ENCODE measurements around the gene HAO1.
"Not testable (repeated sequence)": the region's sequence is repeated elsewhere in the genome, so short reads cannot be mapped to it uniquely, and the experiment has no call there.

Gene HAO1

DNA sequence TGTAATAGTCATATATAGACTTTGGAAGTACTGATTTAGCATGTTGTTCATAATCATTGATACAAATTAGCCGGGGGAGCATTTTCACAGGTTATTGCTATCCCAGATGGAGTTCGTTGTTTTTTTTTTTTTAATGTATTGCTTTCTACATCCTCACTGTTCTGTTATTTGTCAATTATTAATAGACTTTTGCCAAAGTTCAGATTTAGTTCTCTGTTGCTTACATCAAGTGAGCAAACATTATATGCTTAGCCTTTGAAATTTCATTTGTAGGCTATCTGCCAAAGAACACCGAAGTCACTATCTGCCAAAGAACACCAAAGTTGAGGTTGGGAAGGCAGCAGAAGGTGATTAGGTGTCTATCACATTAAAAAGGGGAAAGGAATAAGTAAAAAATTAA is at the start of gene HAO1:
Gene HAO1 (minus strand): TSS at position 118 of the 400 bp plus-strand sequence. CDS start 36 bp downstream, at position 82.
- in situ Hi-C loops (cut with HindIII; ENCODE audit: low sequenced_read_pairs): no loop called here

DNA sequence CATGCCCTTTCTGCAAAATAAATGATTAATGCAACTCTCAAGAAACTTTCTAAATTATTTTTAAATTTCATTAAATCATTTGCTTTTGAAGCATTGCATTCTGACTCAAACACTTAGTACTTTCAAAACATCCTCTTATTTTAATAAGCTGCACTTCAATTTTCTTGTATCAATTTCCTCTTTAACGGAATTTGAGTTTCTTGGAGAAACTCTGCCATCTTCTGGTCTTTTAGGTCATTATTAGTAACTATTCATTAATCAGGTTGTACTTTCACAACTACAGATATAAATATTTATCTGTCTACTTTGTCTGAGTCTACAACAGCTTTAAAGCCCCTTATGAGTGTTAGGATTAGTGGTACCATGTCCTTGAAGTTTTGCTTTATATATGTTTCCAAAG is 49.1 kb upstream of the HAO1 start:
- in situ Hi-C loops (cut with HindIII; ENCODE audit: low sequenced_read_pairs): no loop called here

DNA sequence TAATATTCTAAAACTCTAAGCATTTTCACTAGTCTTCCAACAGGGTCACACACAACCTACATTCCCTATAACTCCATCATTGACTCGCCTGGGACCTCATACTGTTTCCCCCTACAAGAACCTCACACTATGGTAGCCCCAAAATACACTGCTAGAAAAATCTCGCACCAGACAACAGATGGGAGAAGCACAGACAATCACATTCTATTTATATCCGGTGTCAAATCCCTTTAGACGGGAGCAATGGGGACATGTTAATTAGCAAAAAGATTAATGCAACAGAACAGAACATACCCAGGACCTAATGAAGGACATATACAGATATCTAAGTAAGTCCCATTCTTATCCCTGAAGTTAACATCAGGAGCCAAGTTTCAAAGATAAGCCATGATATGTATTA is 45.7 kb upstream of the HAO1 start:
- in situ Hi-C loops (cut with HindIII; ENCODE audit: low sequenced_read_pairs): no loop called here

- in situ Hi-C loops (cut with HindIII; ENCODE audit: low sequenced_read_pairs): loop anchor here (5.0 kb wide), 1 partner anchor 33 kb away; the partner anchor contains the start of gene TMX4
Measured at GRCh38 chr20:7984192-7984591, 43.9 kb upstream of the HAO1 start.

- in situ Hi-C loops (cut with HindIII; ENCODE audit: low sequenced_read_pairs): loop anchor here (5.0 kb wide), 1 partner anchor 36 kb away; the partner anchor contains the start of gene TMX4
Measured at GRCh38 chr20:7981374-7981773, 41.1 kb upstream of the HAO1 start.

GRCh38 chr20:7980332-7981046 is 40.2 kb upstream of the HAO1 start:
- in situ Hi-C loops (cut with HindIII; ENCODE audit: low sequenced_read_pairs): loop anchor here (5.0 kb wide), 1 partner anchor 37 kb away; the partner anchor contains the start of gene TMX4

DNA sequence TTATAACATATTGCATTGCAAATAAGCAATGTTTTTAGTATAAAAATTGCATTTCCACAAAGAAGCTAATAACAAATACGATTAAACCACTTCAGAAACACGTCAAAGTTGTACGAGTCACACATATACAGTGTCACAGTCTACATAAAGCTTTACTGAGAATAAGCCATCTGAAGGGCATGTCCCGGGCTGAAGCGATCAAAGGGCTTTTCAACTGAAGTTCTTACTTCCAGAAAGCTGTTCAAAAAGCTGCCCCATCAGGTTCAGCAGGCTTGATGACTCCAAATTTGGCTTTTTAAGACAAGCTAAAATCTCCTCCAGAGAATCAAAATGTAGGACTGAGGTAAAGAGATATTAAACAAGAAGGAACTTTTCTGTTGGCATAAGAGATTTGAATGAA is 37.5 kb upstream of the HAO1 start:
- in situ Hi-C loops (cut with HindIII; ENCODE audit: low sequenced_read_pairs): no loop called here

DNA sequence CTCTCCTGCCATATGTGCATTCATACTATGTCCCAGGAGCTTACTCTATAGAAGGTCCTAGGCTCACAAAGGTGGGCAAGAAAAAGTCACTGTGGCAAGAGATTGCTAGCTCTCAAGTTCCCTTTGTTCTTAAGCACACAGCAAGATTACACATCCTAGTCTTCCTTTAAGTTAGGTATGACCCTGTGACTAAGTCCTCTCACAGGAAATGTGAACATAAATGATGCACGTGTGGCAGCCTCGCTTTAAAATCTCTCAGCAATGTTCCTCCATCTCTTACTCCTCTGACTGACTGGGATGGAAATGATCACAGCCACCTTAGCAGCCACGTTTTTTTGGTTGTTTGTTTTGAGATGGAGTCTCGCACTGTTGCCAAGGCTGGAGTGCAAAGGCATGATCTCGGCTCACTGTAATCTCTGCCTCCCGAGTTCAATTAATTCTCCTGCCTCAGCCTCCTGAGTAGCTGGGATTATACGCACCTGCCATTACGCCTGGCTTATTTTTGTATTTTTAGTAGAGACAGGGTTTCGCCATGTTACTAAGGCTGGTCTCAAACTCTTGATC is 35.7 kb upstream of the HAO1 start:
- in situ Hi-C loops (cut with HindIII; ENCODE audit: low sequenced_read_pairs): no loop called here

DNA sequence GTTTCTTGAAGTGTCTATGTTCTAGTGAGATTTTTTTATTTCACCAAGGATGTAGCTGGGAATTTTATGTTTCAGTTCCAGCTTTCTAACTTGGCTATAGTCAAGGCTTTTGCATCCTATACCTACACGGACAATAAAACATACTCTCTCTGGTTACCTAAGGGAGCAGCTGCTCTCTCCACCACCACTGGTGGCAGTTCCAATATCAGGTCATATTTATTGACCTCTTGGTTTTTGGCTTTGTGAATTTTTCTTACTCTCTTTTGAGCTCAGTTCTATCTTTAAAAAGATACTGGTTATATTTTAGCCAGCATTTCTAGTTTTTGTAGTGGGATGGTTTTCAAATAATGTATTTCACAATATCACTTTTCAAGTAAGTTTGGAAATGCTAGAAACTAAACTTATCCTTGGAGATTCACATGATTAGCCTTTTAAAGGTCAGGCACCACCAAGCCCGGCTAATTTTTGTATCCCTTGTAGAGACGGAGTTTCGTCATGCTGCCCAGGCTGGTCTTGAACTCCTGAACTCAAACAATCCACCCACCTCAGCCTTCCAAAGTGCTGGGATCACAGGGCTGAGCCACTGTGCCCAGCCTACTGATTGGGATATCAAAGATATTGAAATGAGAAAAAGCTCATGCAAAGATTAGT is 34.7 kb upstream of the HAO1 start:
- in situ Hi-C loops (cut with HindIII; ENCODE audit: low sequenced_read_pairs): no loop called here

DNA sequence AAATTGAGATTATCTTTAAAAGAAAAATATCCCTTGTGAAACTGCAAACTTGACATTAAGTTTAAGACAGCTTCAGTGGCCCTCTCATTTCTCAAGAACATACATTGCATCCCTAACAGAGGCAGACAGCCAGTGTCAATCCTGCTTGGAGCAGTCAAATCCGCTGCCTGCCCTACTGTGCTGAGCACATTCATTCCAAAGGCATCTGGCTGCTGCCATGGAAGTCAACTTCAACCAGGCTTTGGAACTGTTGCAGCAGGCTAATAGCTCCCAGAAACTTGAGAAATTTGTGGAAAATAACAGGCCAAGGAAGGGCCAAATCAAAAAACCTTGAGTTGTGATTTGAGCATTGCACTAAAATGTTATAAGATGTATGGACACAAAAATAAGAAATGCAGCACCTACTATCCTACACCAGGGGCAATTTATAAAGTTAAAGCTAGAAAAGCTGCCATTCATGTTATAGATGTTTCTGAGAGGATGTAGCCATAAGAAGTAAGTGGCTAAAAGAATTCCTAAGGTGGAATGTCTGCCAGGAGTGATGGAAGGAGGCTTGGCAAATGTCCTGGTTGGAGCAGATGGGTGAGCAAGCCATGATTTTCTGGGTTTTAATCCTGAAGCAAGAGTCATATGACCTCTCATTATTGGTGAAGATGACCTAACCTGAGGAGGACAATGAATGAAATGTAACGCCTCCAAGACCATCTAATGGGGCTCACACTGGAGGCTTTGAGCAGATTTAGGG is 31.4 kb upstream of the HAO1 start:
- in situ Hi-C loops (cut with HindIII; ENCODE audit: low sequenced_read_pairs): no loop called here

DNA sequence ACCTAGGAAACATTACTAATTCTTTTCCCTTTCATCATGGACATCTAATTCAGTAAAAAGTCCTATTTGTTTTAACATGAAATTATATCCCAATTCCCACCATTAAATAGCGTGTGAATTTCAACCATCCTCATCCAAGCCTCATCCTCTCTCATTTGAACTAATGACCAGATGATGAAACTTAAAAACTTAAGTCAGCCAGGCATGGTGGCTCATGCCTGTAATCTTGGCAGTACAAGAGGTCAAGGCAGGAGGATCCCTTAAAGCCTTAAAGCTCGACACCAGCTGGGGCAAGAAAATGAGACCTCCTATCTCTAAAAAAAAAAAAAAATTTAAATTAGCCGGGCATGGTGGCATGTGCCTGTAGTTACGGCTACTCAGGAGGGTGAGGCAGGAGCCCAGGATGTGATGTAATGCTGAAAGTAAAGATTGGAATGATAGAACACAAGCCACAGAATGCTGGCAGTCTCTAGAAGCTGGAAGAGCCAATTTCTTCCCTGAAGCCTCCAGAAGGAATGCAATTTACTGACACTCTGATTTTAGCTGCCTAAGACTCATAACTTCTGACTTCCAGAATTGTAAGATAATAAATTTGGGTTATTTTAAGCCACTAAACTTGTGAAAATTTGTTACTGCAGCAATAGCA is 27.1 kb upstream of the HAO1 start:
- in situ Hi-C loops (cut with HindIII; ENCODE audit: low sequenced_read_pairs): no loop called here

- in situ Hi-C loops (cut with HindIII; ENCODE audit: low sequenced_read_pairs): no loop called here
Measured at GRCh38 chr20:7966176-7966575, 25.9 kb upstream of the HAO1 start.

- in situ Hi-C loops (cut with HindIII; ENCODE audit: low sequenced_read_pairs): no loop called here
Measured at GRCh38 chr20:7959484-7959883, 19.2 kb upstream of the HAO1 start.

- in situ Hi-C loops (cut with HindIII; ENCODE audit: low sequenced_read_pairs): not testable (repeated sequence)
Measured at GRCh38 chr20:7956561-7956960, 16.3 kb upstream of the HAO1 start.

- in situ Hi-C loops (cut with HindIII; ENCODE audit: low sequenced_read_pairs): no loop called here
Measured at GRCh38 chr20:7950387-7950786, 10.1 kb upstream of the HAO1 start.

DNA sequence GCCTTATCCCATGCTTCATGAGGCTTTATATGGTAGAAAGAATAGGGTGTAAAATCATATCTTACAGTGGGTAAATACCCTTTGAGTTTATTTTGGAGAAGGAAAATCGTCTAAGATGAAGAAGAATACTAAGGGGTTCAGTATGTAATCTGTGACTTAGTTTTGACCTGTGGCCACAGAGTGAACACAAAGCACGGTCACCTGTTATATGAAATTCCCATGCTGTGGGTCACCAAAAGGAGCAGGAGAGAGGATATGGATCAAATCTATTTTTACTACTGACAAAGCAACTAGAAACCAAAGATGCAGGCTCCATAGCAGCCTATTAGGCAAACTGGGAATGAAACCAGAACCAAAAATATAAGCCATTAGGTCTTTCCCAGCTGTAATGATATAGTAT is 3.6 kb upstream of the HAO1 start:
- in situ Hi-C loops (cut with HindIII; ENCODE audit: low sequenced_read_pairs): no loop called here

- in situ Hi-C loops (cut with HindIII; ENCODE audit: low sequenced_read_pairs): no loop called here
Measured at GRCh38 chr20:7939663-7940062, 595 bp downstream of the HAO1 start.

DNA sequence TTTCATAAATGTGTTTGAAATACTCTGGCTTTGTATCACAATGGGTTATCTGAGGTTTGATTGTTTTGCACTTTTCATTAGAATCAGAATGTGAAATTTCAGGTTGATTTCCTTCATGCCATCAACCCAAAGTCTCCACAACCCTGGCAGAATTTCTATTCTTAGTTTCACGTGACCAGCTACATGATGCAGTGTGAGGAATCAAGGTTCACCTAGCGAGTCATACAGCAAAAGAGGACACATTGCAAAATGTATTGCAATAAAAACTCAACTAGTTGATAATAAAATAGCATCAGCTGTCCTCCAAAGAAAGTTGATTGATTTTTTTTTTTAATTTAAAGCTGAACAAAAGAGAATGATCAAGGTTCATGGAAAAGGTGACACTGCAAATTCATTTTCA is 2.2 kb downstream of the HAO1 start:
- in situ Hi-C loops (cut with HindIII; ENCODE audit: low sequenced_read_pairs): no loop called here

DNA sequence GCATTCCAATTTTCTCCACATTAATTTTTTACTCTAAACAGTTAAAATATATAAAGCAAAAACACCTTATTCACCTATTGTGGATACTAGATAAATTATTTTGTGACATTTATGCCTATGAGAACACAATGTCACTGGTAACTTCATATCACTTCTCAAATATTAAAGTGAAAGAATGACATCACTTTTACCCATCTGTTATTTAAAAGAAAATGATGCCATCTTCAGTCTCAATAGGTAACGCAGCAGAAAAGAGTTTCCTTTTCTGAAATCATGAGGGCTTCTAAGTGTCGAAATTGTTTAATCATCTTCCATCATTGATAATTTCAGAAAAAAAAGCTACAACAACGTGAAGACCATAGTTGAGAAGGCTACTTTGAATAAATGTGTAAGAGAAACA is 2.9 kb downstream of the HAO1 start:
- in situ Hi-C loops (cut with HindIII; ENCODE audit: low sequenced_read_pairs): no loop called here

DNA sequence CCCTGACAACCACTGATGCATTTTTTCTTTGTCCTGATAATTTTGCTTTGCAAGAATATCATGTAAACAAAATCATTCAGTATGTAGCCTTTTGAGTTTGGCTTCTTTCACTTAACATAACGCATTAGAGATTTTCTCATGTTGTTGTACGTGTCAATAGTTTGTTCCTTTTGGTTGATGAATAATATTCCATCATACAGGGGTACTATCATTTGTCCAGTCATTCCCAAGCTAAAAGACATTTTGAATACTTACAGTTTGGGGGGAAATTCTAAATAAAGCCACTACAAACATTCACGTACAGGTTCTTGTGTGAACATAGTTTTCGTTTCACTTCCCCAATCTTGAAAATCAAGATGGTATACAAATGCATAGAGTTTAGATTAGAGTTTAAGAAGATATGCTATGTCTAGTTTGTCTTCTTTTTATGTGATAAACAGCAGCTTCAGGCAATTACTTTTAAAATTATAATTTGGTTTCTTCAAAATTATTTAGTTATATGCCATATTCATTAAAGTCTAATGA is 5.2 kb downstream of the HAO1 start:
- in situ Hi-C loops (cut with HindIII; ENCODE audit: low sequenced_read_pairs): no loop called here

- in situ Hi-C loops (cut with HindIII; ENCODE audit: low sequenced_read_pairs): no loop called here
Measured at GRCh38 chr20:7933346-7933745, 6.9 kb downstream of the HAO1 start.

All from endothelial cell of hepatic sinusoid (primary cell).